H1 (cell line): ENCODE measurements around the gene CALD1.

Source experiments
- EZH2 ChIP-seq: fragments of 200-600 bp; sonication (generic); IDR thresholded peaks from 2 replicates; pipeline ENCODE4 v1.7.1; 2012; ENCODE audit warnings: low read depth, mild to moderate bottlenecking, moderate library complexity, low read length, inconsistent platforms; ENCODE audit not compliant: severe bottlenecking
- GABPA ChIP-seq: IDR thresholded peaks from 2 replicates; pipeline ENCODE4 v1.6.1; 2011; ENCODE audit warnings: mild to moderate bottlenecking, low read length, moderate library complexity, borderline replicate concordance; ENCODE audit not compliant: insufficient read depth
- JUN ChIP-seq: IDR thresholded peaks from 2 replicates; pipeline ENCODE4 v1.6.1; 2011; ENCODE audit warnings: low read depth, mild to moderate bottlenecking, improper control_type of control experiment, low read length
- POLR2A ChIP-seq, 2 experiments: IDR thresholded peaks; 1 replicate in 1 of 2; 2 replicates in 1 of 2; pipeline ENCODE4 v1.6.1; 2011; ENCODE audit warnings: low read depth in 2 of 2, low read length in 2 of 2, mild to moderate bottlenecking in 2 of 2; ENCODE audit errors: control extremely low read depth in 1 of 2
- POLR2AphosphoS5 ChIP-seq: IDR thresholded peaks from 2 replicates; pipeline ENCODE4 v1.6.1; 2011; ENCODE audit warnings: low read depth, low read length
- RNF2 ChIP-seq: fragments of 200-900, 300-1000 bp; sonication (generic); IDR thresholded peaks from 2 replicates; pipeline ENCODE4 v1.7.1; 2016; ENCODE audit warnings: borderline replicate concordance, low read depth, mild to moderate bottlenecking, antibody characterized with exemption, low read length; ENCODE audit not compliant: poor library complexity, severe bottlenecking; ENCODE audit errors: missing control alignments
- SIX5 ChIP-seq: IDR thresholded peaks from 2 replicates; pipeline ENCODE4 v1.6.1; 2011; ENCODE audit warnings: mild to moderate bottlenecking, low read depth, low read length
- TAF1 ChIP-seq: IDR thresholded peaks from 2 replicates; pipeline ENCODE4 v1.6.1; 2011; ENCODE audit warnings: mild to moderate bottlenecking, low read depth, low read length
- TF ChIP-seq, protein P1 (sequence below), 3 experiments: IDR thresholded peaks; 1 replicate in 2 of 3; 2 replicates in 1 of 3; pipeline versions ENCODE4 v1.5.1 to v1.6.1; 2011; ENCODE audit warnings: low read length in 3 of 3, mild to moderate bottlenecking in 3 of 3, inconsistent platforms in 2 of 3, low read depth in 1 of 3, moderate library complexity in 1 of 3; ENCODE audit not compliant: insufficient read depth in 1 of 3; ENCODE audit errors: control extremely low read depth in 1 of 3

DNA sequence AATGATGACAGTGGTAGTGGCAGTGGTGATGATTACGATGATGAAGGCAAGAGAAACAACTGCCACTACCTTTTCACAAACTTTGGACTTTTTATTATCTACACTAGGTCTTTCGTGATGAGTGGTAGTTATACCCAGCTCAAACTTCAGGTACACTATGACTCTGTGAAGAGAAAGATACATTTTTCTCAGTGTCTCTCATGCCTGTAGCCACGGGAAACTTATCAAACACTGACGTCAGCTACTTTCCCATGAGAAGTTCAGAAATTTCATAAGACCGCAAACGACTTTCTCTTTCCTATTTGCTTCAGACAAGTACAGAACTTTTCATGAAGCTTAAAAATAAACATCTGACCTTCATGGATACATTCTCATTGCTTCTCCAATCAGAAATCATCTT is 57.0 kb downstream of the CALD1 start:
- TF ChIP-seq, protein P1, sequence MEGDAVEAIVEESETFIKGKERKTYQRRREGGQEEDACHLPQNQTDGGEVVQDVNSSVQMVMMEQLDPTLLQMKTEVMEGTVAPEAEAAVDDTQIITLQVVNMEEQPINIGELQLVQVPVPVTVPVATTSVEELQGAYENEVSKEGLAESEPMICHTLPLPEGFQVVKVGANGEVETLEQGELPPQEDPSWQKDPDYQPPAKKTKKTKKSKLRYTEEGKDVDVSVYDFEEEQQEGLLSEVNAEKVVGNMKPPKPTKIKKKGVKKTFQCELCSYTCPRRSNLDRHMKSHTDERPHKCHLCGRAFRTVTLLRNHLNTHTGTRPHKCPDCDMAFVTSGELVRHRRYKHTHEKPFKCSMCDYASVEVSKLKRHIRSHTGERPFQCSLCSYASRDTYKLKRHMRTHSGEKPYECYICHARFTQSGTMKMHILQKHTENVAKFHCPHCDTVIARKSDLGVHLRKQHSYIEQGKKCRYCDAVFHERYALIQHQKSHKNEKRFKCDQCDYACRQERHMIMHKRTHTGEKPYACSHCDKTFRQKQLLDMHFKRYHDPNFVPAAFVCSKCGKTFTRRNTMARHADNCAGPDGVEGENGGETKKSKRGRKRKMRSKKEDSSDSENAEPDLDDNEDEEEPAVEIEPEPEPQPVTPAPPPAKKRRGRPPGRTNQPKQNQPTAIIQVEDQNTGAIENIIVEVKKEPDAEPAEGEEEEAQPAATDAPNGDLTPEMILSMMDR (IDR thresholded peaks at IDR 0.05; ENCODE audit: control extremely low read depth in 1 of 3, insufficient read depth in 1 of 3, low read depth in 1 of 3, low read length in 3 of 3) = no peak
- no peak for TF ChIP-seq GABPA
- no peak for TF ChIP-seq RNF2
- TF ChIP-seq TAF1 = no peak
- TF ChIP-seq JUN = no peak
- no peak for TF ChIP-seq POLR2AphosphoS5
- no peak for TF ChIP-seq POLR2A (IDR thresholded peaks at IDR 0.05; ENCODE audit: control extremely low read depth in 1 of 2, low read depth in 2 of 2, low read length in 2 of 2)
- no peak for TF ChIP-seq SIX5
- TF ChIP-seq EZH2 = no peak
